Upper lobe of right lung (tissue), 1 donor: ENCODE measurements around the gene TLE4. TPM values are rescaled to one million over a fixed set of nuclear protein-coding genes. Genes with fewer than 3 reads are reported as not detected.
"Not testable (repeated sequence)": the region's sequence is repeated elsewhere in the genome, so short reads cannot be mapped to it uniquely, and the experiment has no call there.

Source experiments
- ATAC-seq: fragments of 200-7000 bp; cut with Tn5 transposase; one replicate; pipeline ENCODE4 v1.9.1; 2020; ENCODE audit warnings: mild to moderate bottlenecking, moderate library complexity
- DNase-seq: peaks from one replicate; pipeline ENCODE4 v3.0.0-alpha.2; 2020
- H3K27ac ChIP-seq: fragments of 200-600 bp; one replicate; pipeline ENCODE4 v1.8.0; 2022
- H3K27me3 ChIP-seq: fragments of 200-600 bp; one replicate; pipeline ENCODE4 v1.8.0; 2022; ENCODE audit warnings: mild to moderate bottlenecking
- H3K36me3 ChIP-seq: fragments of 200-600 bp; one replicate; pipeline ENCODE4 v1.8.0; 2022
- H3K4me1 ChIP-seq: fragments of 200-600 bp; one replicate; pipeline ENCODE4 v1.8.0; 2022
- H3K4me3 ChIP-seq: fragments of 200-600 bp; one replicate; pipeline ENCODE4 v1.8.0; 2022; ENCODE audit warnings: mild to moderate bottlenecking
- H3K9me3 ChIP-seq: fragments of 200-600 bp; one replicate; pipeline ENCODE4 v1.8.0; 2022
- intact Hi-C: fragments of 100-400 bp; cut with DNase I; formaldehyde crosslinking; loops from one replicate; pipeline ENCODE4 v1.11.0; 2022
- total RNA-seq: library from RNA; stranded (reverse); fragmentation: NEBNext Ultra II Directional; extraction: Animal tissue kit (Norgen Biotek cat#: 25700); gene quantifications from one replicate; pipeline ENCODE4 v1.2.1, GENCODE V29; 2021
- TF ChIP-seq, protein P1 (sequence below): fragments of 200-600 bp; IDR thresholded peaks from one replicate; pipeline ENCODE4 v1.8.0; 2022; ENCODE audit warnings: antibody characterized with exemption
- donor health status: DM: no; HTN: yes; CAD: no; lungs with severe emphysema.

Gene TLE4
- total RNA-seq, 1 donor from 2014 or later = 37.1 TPM

DNA sequence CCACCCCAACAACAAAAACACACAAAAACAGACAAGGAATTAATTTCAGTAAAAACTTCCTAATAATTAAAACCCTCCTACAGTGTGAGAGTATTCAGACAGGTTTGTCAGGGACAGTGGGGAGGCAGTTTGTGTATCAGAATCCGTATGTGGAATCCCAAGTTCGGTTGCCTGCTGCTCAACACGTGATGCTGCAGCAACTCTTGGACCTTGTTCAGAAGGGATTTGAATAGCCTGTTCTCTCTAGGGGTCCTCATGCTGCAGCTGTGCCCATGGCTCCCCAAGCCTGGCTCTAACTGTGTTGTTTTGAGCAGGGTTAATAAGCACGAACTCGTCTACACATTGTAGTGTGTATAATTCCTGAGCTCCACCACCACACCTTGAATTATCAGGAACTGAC is 28.7 kb downstream of the TLE4 start:
- H3K27ac ChIP-seq = no peak overlapping the region
- no peaks in the 10 kb centered on the region for H3K36me3 ChIP-seq
- no peak overlapping the region for H3K4me3 ChIP-seq
- H3K4me1 ChIP-seq = no peaks in the 10 kb centered on the region
- no peaks in the 10 kb centered on the region for H3K27me3 ChIP-seq
- DNase-seq = no peak
- peaks cover 6% of the 10 kb centered on the region for H3K9me3 ChIP-seq
- TF ChIP-seq, protein P1, sequence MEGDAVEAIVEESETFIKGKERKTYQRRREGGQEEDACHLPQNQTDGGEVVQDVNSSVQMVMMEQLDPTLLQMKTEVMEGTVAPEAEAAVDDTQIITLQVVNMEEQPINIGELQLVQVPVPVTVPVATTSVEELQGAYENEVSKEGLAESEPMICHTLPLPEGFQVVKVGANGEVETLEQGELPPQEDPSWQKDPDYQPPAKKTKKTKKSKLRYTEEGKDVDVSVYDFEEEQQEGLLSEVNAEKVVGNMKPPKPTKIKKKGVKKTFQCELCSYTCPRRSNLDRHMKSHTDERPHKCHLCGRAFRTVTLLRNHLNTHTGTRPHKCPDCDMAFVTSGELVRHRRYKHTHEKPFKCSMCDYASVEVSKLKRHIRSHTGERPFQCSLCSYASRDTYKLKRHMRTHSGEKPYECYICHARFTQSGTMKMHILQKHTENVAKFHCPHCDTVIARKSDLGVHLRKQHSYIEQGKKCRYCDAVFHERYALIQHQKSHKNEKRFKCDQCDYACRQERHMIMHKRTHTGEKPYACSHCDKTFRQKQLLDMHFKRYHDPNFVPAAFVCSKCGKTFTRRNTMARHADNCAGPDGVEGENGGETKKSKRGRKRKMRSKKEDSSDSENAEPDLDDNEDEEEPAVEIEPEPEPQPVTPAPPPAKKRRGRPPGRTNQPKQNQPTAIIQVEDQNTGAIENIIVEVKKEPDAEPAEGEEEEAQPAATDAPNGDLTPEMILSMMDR = no peak
- intact Hi-C loops = no loop called here
- ATAC-seq = no peak

DNA sequence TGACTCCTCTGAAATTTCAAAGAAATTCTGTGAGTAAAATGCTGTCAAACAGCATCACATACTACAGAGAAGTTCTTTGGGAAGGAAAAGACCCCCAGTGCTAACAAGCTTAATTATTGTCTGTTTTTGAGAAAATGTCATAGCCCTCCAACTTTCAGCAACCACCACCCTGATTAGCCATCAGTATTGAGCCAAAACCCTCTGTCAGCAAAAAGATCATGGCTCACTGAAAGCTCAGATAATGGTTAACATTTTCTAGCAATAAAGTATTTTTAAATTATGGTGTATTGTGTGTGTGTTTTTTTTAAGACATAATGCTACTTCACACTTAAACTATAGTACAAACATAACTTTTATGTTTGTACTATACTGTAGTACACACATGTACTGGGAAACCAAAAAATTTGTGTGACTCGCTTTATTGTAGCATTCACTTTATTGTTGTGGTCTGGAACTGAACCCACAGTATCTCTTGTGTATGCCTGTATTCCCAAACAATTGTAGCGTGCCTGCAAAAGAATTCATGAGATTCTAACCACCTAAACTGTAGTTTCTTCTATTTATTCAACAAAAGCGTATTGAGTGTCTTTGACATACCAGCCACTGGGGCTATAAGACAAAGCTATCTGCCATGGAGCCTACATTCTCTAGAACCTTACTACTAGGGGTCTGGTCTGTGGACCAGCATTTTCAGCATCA is 31.6 kb downstream of the TLE4 start:
- no peak for DNase-seq
- Histone ChIP-seq H3K27me3 (no peaks in the 10 kb centered on the region), H3K27ac (no peak overlapping the region), H3K36me3 (no peaks in the 10 kb centered on the region), H3K4me3 (no peak overlapping the region), H3K9me3 (peaks cover 6% of the 10 kb centered on the region), H3K4me1 (no peaks in the 10 kb centered on the region)
- no peak for ATAC-seq
- TF ChIP-seq, protein P1 = no peak
- intact Hi-C loops = no loop called here

DNA sequence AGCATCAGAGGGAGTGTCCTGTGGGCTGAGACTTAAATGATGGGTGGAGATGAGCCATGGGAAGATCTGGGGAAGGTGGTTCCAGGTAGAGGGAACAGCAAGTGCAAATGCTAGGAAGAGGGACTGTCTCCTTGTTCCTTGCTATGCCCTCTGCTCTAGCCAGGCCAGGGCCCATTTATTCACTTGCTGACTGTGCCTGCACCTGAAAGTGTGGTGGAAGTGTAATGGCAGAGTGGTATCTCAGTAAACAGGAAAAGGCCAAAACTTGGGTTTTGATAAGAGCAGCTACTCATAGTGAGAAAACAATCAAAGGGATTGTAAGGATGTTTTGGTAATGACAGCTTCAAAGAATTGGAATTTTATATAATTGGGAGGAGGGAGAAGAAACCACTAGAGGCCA is 32.4 kb downstream of the TLE4 start:
- intact Hi-C loops = no loop called here
- ATAC-seq (no peak), DNase-seq (no peak)
- Histone ChIP-seq H3K27me3 (no peaks in the 10 kb centered on the region), H3K9me3 (peaks cover 6% of the 10 kb centered on the region), H3K36me3 (no peaks in the 10 kb centered on the region), H3K4me3 (no peak overlapping the region), H3K4me1 (no peaks in the 10 kb centered on the region), H3K27ac (no peak overlapping the region)
- TF ChIP-seq, protein P1 = no peak

DNA sequence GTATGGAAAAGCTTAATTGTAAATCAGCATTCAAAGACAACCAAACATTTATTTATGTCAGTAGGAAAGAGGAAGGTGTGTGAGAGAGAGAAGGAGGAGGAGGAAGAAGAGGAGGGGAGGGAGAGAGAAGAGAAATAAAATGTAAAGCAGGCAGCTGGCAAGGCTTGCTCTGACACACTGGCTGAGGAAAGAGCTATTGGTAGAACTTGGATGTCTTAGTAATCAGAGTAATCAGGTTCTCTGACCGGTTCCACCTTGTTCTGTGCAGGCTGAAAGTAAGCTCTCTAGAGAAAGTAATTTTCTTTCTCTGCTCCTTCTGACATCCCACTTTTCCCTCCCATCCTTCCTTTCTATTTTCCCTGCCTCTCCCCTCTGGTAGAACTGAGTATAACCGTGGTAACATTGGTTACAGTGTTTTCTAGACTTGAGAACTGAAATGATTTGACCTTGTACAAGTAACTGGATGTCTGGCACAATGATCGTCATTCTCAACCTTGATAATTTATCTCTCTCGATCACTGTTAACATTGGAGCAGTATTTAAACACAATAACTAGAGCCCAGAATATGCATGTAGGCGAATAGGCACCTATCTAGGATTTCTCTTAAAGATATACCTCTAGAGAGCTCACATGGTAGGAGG is 33.3 kb downstream of the TLE4 start:
- Histone ChIP-seq H3K9me3 (peaks cover 6% of the 10 kb centered on the region), H3K27me3 (no peaks in the 10 kb centered on the region), H3K4me3 (no peak overlapping the region), H3K27ac (no peak overlapping the region), H3K4me1 (no peaks in the 10 kb centered on the region), H3K36me3 (no peaks in the 10 kb centered on the region)
- no peak for DNase-seq
- no peak for ATAC-seq
- TF ChIP-seq, protein P1 = no peak
- intact Hi-C loops = no loop called here

DNA sequence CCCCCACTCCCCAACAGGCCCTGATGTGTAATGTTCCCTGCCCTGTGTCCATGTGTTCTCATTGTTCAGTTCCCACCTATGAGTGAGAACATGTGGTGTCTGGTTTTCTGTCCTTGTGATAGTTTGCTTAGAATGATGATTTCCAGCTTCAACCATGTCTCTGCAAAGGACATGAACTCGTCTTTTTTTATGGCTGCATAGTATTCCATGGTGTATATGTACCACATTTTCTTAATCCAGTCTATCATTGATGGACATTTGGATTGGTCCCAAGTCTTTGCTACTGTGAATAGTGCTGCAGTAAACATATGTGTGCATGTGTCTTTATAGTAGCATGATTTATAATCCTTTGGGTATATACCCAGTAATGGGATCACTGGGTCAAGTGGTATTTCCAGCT is 34.8 kb downstream of the TLE4 start:
- H3K4me3 ChIP-seq, H3K27me3 ChIP-seq, intact Hi-C loops, H3K27ac ChIP-seq, DNase-seq, H3K4me1 ChIP-seq, H3K9me3 ChIP-seq, ATAC-seq, H3K36me3 ChIP-seq: not testable (repeated sequence)

DNA sequence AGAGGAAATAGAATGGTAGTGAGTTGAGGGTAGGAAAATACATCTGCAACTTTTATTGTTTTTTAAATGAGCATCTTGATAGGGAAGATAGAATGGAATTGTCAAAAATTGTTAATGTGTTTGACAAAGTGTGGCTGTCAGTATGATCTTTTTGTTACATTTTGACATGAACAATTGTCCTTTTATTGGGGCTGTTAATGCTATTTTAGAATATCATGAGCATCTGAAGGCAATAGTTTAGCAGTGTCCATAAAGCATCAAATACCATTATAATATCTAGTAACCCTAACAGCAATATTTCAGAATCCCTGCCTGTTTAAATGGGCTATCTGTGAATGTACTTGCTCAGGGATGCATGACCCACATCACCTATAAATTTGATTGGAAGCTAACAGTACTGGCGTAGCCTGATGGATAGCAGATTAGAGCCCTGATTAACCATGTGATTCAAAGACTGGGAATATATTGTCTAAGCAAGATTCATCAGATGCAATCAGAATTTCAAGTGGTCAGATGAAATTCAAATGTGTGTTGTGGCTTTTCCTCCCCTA is 37.8 kb downstream of the TLE4 start:
- Histone ChIP-seq H3K27ac (no peak overlapping the region), H3K9me3 (no peaks in the 10 kb centered on the region), H3K4me1 (peaks cover 17% of the 10 kb centered on the region), H3K27me3 (no peaks in the 10 kb centered on the region), H3K4me3 (no peak overlapping the region), H3K36me3 (no peaks in the 10 kb centered on the region)
- ATAC-seq (no peak), DNase-seq (no peak)
- intact Hi-C loops = no loop called here
- TF ChIP-seq, protein P1 = no peak
